Stimulated activated CD4-positive, alpha-beta T cell treated with anti-CD3 and anti-CD28 coated beads, Interleukin-15, amount 100 ng/mL, for 24 hours (primary cell): ENCODE measurements around the gene STXBP5.

Source experiments
- DNase-seq: peaks from one replicate; pipeline ENCODE4 v3.0.0-alpha.2; 2020

Gene STXBP5

DNA sequence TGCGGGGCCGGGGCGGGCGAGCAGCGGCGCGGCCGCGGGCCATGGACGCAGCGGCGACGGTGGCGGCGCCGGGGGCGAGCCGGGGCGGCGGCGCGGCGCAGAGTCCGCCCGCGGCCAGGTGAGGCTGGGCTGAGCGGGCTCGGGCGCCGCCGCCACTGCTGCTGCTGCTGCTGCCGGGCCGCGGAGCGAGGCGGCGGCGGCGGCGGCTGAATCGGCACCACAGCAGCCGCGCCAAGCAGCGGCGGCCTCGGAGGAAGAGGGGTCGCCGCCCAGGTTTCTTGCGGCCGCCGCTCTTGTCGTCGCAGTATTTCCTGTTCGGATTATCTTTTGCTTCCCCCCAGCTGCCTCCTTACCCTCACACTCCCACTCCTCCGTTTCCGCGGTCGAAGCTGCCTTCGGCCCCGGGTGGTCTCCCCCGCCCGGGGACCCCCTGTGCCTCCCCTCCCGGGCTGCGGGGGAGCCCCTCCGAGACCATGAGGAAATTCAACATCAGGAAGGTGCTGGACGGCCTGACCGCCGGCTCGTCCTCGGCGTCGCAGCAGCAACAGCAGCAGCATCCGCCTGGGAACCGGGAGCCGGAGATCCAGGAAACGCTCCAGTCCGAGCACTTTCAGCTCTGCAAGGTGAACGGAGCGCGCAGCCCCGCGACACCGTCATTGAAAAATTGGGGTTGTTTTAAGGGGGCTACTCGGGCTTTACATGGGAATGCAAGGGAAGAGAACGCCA is at the start of gene STXBP5:
TSS of gene STXBP5 (plus strand) at position 358 of the 726 bp plus-strand sequence. CDS start at position 474, 116 bp downstream.
- DNase-seq, result peak; percentile 55

DNA sequence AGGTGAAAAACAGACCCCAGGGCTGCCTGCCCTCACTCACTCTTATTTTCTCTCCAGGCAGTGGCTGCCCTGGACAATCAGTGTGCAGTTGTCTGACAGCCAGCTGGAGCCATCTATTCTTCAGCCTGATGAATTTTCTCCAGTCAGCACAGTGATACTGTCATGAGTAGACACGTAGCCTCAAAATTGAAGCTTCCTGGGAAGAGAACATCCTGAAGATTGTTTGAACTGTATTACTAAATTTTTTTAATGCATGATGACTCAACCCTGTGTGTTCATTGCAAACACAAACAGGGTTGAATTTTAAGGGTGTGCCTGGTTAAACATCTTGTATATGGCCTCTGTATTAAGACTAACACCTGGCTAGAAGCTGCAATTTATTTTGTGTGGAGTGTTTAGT is 49.8 kb upstream of the STXBP5 start:
- no peak for DNase-seq

DNA sequence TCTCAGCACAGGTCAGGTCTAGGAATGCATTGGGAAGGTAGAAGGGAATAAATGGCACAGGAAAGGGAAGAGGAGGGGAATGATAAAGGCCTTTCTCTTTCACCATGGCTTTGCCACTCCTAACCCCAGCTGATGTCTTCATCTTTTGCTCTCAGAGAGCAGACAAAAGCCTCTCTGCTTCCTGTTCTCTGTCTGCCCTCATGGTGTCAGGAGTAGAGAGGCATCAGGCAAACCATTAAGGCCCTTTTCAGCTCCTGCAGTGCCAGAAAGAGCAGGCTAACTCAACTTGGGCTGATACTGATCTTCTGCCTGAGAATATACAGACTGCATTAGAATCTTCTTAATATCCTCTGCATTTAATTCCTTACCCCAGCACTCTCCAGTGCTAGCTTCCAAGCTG is 48.0 kb upstream of the STXBP5 start:
- DNase-seq, result no peak

DNA sequence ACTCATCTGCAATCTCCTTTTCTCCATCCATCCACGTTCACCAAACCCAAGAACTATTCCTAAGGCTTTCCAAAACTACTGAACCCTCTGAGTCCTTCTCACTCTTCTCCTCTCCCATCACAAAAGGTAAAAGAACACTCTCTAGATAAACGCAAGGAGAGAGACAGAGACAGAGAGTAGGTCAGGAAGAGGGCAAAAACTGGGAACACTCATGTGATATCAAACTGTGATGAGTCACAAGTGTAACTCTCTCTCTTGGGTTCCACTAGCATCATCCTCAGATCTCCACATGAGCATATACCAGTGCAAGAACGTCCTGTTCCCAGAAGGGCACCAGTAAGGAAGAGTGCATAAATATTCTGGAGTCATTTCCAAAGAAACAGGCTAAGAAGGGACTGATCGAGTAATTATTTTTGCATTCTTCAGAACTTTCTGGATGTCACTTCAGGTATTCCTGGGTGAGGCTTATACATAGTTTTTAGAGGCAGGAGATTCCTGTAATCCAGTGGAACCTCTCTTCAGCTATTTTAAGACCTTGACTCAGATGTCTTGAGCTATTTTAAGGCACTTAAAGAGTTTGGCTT is 47.3 kb upstream of the STXBP5 start:
- DNase-seq, result no peak

DNA sequence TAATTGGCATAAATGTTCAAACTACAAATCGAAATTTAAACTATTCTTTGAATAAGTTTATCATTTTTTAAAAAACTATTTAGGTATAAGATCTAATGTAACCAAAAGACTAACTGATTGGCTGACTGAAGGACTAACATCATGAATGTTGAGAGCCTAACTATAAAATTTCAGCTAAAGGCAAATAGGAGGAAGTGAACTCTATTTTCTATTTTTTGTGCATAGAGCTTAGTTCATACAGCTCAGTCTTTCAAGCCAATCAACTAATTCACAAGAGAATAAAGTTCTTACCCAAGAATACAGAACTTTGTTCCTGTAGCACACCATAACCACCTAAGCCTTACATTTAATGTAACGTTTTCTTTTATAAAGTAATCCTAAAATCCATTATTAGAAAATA is 46.3 kb upstream of the STXBP5 start:
- no peak for DNase-seq

DNA sequence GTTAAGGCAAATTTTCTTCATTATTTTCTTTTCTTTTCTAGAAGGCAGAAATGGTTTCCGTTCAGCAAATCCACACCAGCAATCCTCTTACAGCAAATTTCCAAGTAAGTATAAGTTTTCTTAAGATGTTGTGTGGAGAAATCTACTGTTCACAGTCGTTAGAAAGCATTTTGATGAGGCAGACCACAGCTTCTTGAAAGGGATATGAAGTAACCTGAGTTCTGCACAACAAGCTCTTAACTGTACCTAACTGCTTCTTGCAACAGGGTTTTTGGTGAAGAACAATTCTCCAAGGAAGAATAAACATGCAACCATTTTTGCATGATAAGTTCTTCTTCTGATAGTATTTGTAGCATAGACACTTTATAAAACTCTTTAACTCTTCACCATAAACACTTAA is 45.3 kb upstream of the STXBP5 start:
- no peak for DNase-seq

DNA sequence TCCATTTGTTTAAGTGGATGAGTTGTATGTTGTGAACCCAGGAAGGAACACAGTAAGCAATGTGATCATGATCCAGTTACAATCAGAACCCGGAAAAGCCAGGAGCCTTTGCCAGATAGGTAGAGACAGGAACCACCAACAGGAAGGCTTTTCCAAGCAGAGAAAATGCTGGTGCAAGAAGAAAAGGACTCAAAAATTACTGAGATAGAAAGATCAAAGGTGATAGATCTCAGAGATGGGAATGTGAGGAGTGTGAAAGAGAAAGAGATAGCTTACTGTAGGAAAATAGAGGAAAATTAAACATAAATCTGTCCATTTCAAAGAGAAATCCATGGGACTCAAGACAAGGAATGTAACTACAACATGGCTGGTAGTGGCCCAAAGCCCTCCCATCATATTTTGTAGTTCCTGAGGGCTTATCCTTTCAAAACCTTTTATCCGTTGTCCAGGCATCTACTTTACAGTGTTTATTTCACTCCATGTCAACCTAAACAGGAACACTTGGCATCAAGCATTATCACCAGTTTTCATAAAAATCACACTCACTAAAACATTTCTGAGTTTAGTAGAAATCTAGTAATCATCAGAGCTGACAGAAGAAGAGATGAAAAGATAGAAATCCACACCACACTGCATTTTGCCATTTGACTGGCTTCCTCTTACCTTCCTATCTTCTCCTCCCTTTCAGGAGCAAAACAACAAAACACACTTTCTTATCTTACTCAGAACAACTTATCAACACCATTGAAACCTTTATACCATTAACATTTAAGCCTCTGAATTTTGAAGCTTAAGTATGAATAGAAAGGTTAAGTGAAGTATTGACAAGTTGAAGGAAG is 44.5 kb upstream of the STXBP5 start:
- DNase-seq, result no peak

DNA sequence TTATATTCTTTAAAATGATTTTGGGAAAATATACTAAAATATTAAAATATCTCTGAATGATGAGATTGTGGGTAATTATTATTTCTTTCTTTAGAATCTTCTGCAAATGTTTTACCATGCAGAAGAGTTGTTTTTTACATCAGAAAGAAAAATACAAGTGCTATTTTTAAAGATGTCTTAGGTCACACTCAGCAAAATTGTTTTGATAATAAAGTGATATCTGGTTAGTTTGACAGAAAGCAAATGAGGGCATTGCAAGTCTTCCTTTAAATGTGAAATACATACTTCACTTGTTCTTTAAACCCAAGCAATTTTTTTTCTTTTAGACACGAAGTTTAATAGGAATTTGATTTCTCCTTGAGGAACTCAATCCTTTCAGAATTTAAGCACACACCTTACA is 43.6 kb upstream of the STXBP5 start:
- no peak for DNase-seq

DNA sequence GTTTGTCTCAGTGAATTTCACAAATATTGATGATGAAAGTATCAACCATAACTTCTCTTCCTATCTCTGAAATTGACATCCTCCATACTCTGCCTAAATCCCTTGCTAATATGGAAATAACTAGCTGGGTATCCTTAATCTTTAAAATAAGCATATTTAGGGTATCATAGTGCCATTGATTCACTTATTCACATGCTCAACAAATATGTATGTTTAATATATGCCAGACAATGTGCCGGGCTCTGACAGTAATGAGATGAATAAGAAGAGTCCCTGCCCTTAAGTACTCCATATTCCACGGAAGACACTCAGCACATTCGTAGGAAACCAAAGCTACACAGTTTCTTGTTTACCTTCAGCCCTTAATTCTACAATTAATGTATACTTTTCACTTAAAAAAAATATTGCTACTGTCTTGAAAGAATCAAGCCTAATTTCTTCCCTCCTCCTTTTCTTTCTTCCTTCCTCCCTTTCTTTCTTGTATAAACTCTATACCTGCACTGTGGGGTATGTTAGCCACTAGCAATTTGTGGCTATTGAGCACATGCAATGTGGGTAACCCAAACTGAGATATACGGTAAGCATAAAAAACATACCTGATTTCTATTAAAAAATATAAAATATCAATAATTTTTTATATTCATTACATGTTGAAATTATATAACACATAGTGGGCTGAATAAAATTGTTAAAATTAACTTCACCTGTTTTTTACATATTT is 42.8 kb upstream of the STXBP5 start:
- no peak for DNase-seq

DNA sequence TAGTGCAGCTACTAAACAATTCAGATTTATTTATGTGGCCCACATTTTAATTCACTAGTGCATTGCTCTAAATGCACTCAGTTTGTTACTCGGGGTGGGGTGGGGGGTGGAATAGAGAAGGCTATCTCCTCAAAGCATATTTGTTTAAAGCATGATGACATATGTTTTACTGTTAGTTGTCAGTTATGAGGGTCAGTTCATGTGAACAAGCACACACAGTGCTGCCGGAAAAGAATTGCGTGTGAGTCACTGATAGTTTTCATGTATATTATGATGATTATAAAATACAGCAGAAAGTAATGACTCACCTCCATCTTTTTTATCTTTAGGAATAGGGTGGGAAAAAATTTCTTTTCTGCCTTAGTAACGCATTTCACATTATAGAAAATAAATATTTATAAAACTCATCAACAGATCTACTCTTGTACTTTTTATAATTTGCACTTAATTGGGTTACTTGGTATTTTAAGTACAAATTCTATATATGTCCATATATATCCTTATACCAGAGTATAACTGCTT is 42.2 kb upstream of the STXBP5 start:
- DNase-seq, result no peak

DNA sequence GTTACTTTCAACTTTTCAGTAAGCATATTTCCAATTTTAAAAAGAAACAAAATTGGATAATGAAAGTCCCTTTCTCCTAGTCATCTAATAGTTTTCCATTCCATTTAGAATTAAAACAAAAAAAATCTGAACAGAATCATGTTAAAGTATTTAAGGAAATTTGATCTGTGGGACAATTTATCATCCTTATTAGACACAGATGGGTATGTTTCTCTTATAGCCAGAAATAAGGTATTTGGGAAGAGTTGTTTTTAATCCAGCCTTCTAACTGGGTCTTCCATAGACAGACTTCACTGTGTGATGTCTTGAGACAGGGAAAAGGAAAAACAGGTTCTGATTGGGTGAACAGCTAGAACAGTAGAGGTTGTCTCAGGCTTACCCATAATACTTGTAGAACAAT is 39.5 kb upstream of the STXBP5 start:
- DNase-seq, result no peak

DNA sequence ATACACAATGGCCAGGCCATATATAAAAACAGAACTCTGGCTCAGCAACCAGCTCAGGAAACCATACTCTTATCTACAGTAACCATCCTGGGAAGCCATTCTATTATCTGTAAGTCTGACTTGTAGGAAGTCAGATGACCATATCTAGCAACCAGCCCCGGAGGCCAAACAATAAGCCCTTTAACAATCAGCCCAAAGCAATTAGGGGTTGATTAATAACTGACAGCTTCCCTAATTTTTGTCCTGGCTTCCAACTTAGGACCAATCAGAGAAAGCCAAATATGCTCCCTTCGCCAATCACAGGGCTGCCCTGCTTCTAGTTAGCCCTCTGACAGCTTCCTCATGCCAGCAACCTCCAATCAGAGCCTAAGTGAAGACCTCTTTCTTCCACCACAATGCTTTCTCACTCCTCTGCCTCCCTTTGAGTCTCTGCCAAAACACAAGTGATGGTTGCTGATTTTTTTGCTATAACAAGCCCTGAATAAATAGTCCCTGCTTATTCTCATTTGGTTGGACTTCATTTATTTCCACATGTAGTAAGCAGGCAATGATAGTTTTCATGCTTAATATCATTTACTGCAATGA is 37.8 kb upstream of the STXBP5 start:
- no peak for DNase-seq

DNA sequence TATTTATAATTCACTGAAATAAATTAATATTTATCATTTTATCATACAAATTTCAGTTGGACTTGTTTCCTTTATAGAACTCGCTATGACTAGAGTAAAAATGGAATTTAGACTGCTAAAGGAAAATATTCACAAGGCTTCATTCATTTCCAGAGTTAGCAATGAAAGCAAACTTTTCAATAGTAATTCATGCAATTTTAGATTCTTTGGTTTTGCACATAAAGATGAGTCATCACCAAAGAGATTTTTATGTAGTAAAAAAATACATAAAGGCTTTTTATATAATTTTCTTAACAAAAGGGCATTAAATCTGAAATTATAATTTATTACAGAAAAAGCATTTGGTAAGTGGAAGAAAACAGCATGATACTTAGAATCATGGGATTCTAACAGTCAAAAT is 37.2 kb upstream of the STXBP5 start:
- no peak for DNase-seq

DNA sequence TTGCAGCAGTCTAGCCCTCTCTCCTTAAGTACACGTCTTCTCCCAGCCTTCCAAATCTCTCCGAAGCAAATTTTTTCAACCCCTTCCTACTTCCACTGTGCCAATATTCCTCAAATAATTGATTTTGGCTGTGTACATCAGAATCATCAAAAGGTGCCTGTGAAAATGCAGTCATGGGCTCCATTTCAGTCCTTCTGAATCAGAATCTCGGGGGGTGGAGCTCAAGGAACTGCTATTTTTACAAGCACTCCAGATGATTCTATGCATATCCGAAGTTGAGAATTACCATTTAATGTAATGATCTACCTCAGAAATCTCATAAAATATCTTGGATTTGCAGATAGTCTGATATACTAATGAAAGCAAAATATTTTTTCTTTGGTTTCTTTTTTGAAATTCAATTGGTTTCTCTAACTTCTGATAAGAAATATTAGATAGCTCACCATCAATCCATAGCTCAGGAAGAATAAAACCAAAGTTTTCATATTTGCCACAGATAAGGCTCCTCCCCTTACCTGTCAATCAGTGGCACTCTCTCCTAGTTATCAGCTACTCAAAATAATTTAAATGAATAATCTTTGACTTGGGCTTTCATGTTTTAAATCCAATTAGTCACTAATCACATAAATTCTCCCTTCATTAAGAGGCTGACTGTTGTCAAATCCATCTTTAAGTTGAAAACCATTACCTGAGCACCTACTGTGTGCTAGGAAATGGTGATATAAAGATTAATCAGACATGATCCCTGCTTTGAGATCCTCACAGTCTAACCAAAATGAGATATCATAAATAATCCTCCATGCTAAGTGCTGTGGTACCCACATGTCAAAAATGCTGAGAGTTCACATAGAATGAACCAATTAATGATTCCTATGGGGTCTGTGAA is 36.4 kb upstream of the STXBP5 start:
- DNase-seq, result no peak

DNA sequence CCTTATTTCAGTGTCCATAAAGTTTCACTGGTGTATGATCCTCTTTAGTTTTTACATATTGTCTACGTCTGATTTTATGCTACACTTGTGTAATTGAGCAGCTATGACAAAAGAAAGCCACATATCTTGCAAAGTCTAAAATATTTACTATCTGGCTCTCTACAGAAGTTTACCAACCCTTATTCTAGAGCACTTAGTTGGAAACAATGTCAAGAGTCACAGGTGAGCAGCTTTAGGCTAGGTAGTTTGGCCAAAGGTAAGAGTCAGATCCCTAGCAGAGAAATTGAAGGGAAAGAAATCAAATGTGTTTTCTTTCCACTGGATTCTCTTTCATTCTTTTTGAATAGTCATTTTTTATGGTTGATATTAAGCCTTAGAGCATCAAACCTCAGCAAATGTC is 34.7 kb upstream of the STXBP5 start:
- no peak for DNase-seq

DNA sequence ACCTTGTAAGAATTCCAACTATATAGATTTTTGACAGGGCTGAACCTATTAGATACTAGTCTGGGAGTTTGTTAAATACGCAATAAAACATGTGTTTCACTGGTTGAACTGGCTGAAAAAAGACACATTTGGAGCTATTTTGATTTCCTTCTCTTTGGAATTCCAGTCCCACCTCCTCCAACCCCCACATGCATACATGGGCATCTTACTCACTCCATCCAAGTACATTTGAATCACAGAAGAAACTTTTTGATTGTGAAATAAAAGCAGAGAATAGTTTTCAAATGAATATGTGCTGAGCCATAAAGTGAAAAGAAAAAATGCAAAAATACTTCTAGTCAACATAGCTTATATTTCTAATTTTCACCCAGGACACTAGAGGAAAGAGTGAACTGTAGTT is 33.9 kb upstream of the STXBP5 start:
- DNase-seq, result no peak

DNA sequence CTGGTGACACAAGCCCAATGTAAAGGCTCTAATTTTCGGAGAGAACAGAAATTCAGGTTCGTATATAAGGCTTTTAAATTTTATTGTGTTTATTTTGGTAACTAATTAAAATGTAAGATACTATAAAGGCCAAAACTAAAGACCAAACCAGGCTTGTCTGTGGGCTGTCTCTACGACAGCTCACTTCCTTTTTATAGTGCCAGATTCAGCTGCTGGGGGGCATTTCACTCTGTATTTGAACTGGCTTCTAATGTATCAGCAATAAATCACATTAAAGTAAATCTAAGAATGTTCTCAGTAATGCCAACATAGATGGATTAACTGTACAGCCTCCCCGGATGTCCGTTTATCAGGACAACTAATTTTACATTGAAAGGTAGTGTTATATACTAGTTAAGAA is 31.1 kb upstream of the STXBP5 start:
- no peak for DNase-seq

DNA sequence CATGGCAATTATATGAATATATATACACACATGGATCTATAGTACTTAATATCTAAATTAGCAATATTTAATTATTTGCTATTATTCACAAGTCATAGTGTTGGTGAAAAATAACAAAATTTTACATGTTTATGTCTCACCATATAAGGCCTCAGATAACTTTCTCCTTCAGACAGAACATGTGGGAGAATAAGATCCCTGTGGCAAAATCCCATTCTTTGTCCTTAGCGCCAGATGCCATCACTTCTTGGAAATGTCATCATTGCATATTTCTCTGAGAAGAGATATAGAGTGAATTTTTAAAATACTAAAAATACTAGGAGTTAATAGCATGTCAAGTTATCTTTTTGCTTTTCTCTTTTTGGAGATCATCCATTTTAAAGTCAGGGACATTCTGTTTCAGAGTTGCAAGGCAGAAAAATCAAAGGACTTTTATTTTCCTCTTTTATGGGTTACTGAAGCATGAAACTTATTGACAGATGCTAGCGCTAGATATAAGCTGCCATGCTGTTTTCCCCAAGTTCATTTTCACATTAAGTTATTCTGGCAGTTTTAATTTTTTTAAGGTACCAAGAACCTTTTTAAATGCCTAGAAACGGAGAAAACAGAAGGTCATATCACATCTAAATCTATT is 30.4 kb upstream of the STXBP5 start:
- DNase-seq, result no peak

DNA sequence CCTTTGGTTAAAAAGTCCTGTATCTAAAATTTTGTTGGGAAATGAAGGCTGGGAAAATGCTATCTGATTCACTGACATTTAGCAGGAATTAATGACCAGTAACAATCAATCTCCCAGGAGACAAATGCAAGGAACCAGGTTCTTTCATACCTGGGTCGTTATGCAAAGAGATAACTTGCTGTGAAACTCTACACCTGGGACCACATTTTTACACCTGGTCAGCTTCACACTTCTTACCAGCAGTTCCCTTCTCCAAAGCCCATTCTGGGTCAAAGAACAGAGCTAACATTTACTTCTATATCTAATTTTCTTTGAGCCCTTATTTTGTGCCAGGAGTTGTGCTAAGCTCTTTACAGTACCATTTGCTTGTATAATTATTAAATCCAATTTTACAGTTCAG is 27.4 kb upstream of the STXBP5 start:
- no peak for DNase-seq

DNA sequence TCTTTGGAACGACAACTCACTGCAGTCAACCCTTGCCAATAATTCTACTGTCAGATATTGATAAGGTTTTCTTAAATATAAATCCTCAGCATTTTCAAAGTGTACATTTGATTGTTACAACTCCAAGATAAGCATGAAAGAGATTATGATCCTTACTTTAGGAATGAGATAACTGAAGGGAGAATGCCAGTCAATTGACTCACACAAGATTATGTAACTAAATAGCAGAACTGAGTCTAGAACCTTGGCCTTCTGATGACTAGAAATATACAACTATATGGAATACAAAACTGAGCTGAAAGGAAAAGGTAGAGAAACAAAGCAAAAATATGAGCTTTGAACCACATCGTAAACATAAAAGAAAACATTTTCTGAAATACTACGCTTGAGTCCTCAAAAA is 26.9 kb upstream of the STXBP5 start:
- no peak for DNase-seq

DNA sequence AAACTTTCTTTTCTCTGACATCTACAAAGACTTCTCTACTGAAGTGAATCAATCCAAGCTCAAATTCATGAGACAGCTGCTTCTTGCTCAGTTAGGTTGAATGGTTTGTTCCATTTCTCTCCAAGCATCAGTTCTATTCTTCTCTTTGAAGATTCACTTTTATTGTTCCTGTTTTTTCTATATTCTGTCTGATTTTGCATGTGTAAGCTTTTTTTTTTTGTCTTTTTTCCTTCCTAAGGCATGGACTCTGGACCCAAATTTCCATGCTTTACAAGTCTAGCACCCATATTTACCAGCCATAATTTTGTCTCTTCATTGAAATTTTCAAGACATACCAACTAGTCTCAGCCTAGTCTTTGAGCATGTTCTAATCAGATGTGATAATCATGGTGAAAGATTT is 25.9 kb upstream of the STXBP5 start:
- no peak for DNase-seq
